ENCODE measurements around the gene DPH1.

The DPH1 gene

DNA sequence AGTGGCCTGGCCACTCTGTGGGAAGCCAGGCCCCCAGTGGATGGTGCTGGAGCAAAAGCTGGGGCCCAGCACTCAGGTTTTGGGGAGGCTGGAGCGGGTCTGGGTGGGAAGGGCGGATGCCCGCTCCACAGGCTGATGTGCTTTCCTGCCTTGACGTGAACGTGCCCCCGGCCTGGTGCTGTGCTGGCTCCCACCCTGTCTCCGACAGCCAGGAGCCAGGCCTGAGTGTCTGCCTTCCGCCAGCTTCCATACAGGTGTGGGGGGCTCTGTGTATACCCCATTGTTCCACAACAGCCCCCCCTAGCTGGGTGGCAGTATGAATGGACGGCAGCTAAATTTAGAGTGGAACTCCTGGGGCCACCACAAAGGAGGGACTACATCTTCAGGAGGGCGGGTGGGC lies 45.0 kb downstream of the DPH1 start:
- H3K36me3 ChIP-seq (ENCODE audit: insufficient read depth, low read length): peaks cover 73% of the 10 kb centered on the region; the same call in 1 of the 2 replicates
- TF ChIP-seq EZH2phosphoT487 (IDR thresholded peaks at IDR 0.05; ENCODE audit: borderline replicate concordance): no peak
- TF ChIP-seq, protein P1, sequence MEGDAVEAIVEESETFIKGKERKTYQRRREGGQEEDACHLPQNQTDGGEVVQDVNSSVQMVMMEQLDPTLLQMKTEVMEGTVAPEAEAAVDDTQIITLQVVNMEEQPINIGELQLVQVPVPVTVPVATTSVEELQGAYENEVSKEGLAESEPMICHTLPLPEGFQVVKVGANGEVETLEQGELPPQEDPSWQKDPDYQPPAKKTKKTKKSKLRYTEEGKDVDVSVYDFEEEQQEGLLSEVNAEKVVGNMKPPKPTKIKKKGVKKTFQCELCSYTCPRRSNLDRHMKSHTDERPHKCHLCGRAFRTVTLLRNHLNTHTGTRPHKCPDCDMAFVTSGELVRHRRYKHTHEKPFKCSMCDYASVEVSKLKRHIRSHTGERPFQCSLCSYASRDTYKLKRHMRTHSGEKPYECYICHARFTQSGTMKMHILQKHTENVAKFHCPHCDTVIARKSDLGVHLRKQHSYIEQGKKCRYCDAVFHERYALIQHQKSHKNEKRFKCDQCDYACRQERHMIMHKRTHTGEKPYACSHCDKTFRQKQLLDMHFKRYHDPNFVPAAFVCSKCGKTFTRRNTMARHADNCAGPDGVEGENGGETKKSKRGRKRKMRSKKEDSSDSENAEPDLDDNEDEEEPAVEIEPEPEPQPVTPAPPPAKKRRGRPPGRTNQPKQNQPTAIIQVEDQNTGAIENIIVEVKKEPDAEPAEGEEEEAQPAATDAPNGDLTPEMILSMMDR (conservative IDR thresholded peaks at IDR 0.05; ENCODE audit: low read length): no peak
- H3K9me2 ChIP-seq (replicated peaks; ENCODE audit: low read depth, low read length): no peaks in the 10 kb centered on the region
- no peaks in the 10 kb centered on the region for H3K79me2 ChIP-seq (ENCODE audit: insufficient read depth, low read length)
- H4K20me1 ChIP-seq (ENCODE audit: insufficient read depth, low read length, poor library complexity, severe bottlenecking): no peaks in the 10 kb centered on the region
- H3K4me2 ChIP-seq (ENCODE audit: low read depth, low read length, poor library complexity, severe bottlenecking): no peak overlapping the region
- no peaks in the 10 kb centered on the region for H3F3A ChIP-seq (ENCODE audit: low read depth)
- H3K9me3 ChIP-seq (ENCODE audit: insufficient read depth, low read depth, low read length): no peaks in the 10 kb centered on the region
- no peak overlapping the region for H3K4me3 ChIP-seq (ENCODE audit: low read length, poor library complexity, severe bottlenecking)
- no peak overlapping the region for H3K9ac ChIP-seq (ENCODE audit: low read depth, low read length, poor library complexity, severe bottlenecking)
- no peaks in the 10 kb centered on the region for H3K27me3 ChIP-seq (ENCODE audit: insufficient read depth, low read length, poor library complexity, severe bottlenecking)
- H2AFZ ChIP-seq (ENCODE audit: low read length): no peak overlapping the region
- no peaks in the 10 kb centered on the region for H3K4me1 ChIP-seq (ENCODE audit: insufficient read depth, low read length, poor library complexity, severe bottlenecking)

DNA sequence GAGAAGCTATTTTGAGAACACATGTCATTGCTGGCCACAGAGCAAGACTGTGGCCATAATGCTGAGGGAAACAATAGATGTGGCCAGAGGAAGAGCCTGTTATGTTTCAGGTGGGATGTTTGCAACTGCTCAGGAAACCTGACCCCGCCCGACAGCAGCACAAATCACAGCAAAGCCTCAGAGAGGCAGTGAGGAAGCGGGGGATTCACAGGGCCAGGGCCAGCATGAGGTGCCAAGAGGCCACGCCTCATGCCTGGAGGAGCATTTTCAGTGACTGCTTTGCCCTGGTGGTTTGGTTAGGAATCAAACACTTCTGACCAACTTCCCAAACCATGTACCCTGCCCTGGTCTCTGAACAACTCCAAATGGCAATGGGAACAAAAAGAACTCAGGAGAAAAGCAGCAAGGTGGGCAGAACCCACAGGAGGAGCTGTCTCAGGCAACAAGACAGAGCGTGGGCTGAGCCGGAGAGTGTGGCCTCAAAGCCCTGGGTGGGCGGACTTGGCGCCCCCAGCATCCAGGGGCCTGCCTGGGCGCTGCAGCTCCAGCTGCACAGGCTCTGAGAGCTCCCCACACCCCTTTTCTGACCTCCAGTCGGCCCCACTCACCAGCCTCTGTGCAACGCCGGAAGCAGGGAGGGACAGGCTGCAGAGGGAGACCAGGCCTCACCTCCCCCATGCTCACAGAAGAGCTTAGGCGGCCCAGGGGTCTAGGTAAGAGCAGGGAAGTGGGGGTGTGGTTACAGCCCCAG lies 45.6 kb downstream of the DPH1 start:
- no peak overlapping the region for H3K9ac ChIP-seq (ENCODE audit: low read depth, low read length, poor library complexity, severe bottlenecking)
- no peaks in the 10 kb centered on the region for H3F3A ChIP-seq (ENCODE audit: low read depth)
- H3K79me2 ChIP-seq (ENCODE audit: insufficient read depth, low read length): no peaks in the 10 kb centered on the region
- H3K4me1 ChIP-seq (ENCODE audit: insufficient read depth, low read length, poor library complexity, severe bottlenecking): no peaks in the 10 kb centered on the region
- no peak overlapping the region for H2AFZ ChIP-seq (ENCODE audit: low read length)
- no peaks in the 10 kb centered on the region for H3K9me2 ChIP-seq (replicated peaks; ENCODE audit: low read depth, low read length)
- no peaks in the 10 kb centered on the region for H4K20me1 ChIP-seq (ENCODE audit: insufficient read depth, low read length, poor library complexity, severe bottlenecking)
- H3K36me3 ChIP-seq (ENCODE audit: insufficient read depth, low read length): peaks cover 74% of the 10 kb centered on the region; the same call in 1 of the 2 replicates
- no peak for TF ChIP-seq EZH2phosphoT487 (IDR thresholded peaks at IDR 0.05; ENCODE audit: borderline replicate concordance)
- TF ChIP-seq, protein P1 (conservative IDR thresholded peaks at IDR 0.05; ENCODE audit: low read length): no peak
- no peaks in the 10 kb centered on the region for H3K9me3 ChIP-seq (ENCODE audit: insufficient read depth, low read depth, low read length)
- no peak overlapping the region for H3K4me2 ChIP-seq (ENCODE audit: low read depth, low read length, poor library complexity, severe bottlenecking)
- no peak overlapping the region for H3K4me3 ChIP-seq (ENCODE audit: low read length, poor library complexity, severe bottlenecking)
- H3K27me3 ChIP-seq (ENCODE audit: insufficient read depth, low read length, poor library complexity, severe bottlenecking): no peaks in the 10 kb centered on the region

DNA sequence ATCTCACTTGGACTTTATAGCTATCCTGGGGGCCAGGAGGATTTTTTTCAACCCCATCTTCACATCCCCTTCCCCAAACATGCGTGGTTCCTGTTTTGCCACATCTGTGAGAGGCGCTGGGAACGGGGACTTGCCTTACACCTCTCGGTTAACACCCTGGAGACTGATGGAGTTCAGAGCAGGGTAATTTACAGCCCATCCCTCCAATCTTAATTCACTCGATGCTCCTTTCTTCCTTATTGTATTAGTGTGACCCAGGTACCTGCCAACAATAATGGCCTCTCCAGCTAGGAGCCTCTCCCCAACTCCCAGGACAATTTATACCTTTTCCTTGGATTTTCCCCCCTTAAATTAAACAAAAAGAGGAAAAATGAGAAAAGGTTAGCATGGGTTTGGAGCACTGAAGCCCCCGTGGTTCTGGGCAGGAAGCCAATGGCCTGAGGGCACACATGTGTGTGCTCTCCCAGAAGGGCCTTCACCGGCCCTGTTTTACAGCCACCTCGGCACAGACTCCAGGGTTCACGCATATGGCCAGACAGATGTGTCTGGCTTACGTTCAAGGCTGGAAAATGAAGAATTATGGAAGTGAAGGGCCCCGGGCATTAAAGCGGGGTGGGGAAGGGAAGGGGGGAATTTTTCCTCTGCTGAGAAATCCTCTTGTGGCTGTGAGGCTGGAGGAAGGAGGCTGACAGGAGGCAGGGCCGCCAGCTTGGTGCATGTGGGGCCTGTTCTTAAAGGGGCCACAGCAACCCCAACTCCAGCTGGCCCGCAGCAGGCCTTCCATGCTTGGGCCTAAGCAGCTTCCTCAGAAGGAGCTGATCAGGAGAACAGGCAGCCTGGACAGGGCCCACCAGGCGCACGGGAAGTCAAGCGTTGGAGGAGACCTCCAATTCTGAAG lies 46.4 kb downstream of the DPH1 start:
- H4K20me1 ChIP-seq (ENCODE audit: insufficient read depth, low read length, poor library complexity, severe bottlenecking): no peaks in the 10 kb centered on the region
- H3K36me3 ChIP-seq (ENCODE audit: insufficient read depth, low read length): peaks cover 74% of the 10 kb centered on the region; the same call in 1 of the 2 replicates
- H3K9ac ChIP-seq (ENCODE audit: low read depth, low read length, poor library complexity, severe bottlenecking): no peak overlapping the region
- H3F3A ChIP-seq (ENCODE audit: low read depth): no peaks in the 10 kb centered on the region
- H3K9me2 ChIP-seq (replicated peaks; ENCODE audit: low read depth, low read length): no peaks in the 10 kb centered on the region
- H3K4me1 ChIP-seq (ENCODE audit: insufficient read depth, low read length, poor library complexity, severe bottlenecking): no peaks in the 10 kb centered on the region
- H3K9me3 ChIP-seq (ENCODE audit: insufficient read depth, low read depth, low read length): no peaks in the 10 kb centered on the region
- H3K4me3 ChIP-seq (ENCODE audit: low read length, poor library complexity, severe bottlenecking): no peak overlapping the region
- H3K27me3 ChIP-seq (ENCODE audit: insufficient read depth, low read length, poor library complexity, severe bottlenecking): no peaks in the 10 kb centered on the region
- no peaks in the 10 kb centered on the region for H3K79me2 ChIP-seq (ENCODE audit: insufficient read depth, low read length)
- no peak overlapping the region for H2AFZ ChIP-seq (ENCODE audit: low read length)
- no peak overlapping the region for H3K4me2 ChIP-seq (ENCODE audit: low read depth, low read length, poor library complexity, severe bottlenecking)
- TF ChIP-seq, protein P1 (conservative IDR thresholded peaks at IDR 0.05; ENCODE audit: low read length): no peak
- no peak for TF ChIP-seq EZH2phosphoT487 (IDR thresholded peaks at IDR 0.05; ENCODE audit: borderline replicate concordance)
